ENCODE results near the gene TNS3. TPM values are rescaled to one million over a fixed set of nuclear protein-coding genes. Genes with fewer than 3 reads are reported as not detected.

Gene TNS3
- total and polyA plus RNA-seq, 4 donors, result 40.5 to 140 (median 86.7) TPM

- intact Hi-C loops (cut with DNase I), result no loop called here
- peak in 1 of 2 donors; percentile 17 for DNase-seq
- Histone ChIP-seq H3K27me3 (ENCODE audit: control insufficient read depth in 1 of 2, insufficient read depth in 2 of 2, low read length in 1 of 2) (no peaks in the 10 kb centered on the region), H3K9me3 (ENCODE audit: control insufficient read depth, low read length) (no peaks in the 10 kb centered on the region), H3K27ac (ENCODE audit: low read depth in 1 of 2, low read length in 2 of 2) (no peak overlapping the region), H3K4me1 (ENCODE audit: control insufficient read depth in 1 of 2, insufficient read depth in 2 of 2, low read length in 2 of 2) (no peaks in the 10 kb centered on the region), H3K4me3 (ENCODE audit: low read length in 2 of 2) (no peak overlapping the region), H3K36me3 (ENCODE audit: control insufficient read depth in 1 of 2, insufficient read depth in 2 of 2, low read length in 1 of 2) (peaks cover 0 to 7% of the 10 kb centered on the region in 2 donors)
- 88 to 94% methylated on average over 6 of the region's 6 CpGs for WGBS, 2 donors
- no peak for ATAC-seq (ENCODE audit: low FRiP score)
These were observed 234.0 kb downstream of the TNS3 start for GRCh38 chr7:47347816-47348385.

- Histone ChIP-seq H3K27me3 (ENCODE audit: control insufficient read depth in 1 of 2, insufficient read depth in 2 of 2, low read length in 1 of 2) (no peaks in the 10 kb centered on the region), H3K36me3 (ENCODE audit: control insufficient read depth in 1 of 2, insufficient read depth in 2 of 2, low read length in 1 of 2) (peaks cover 0 to 7% of the 10 kb centered on the region in 2 donors), H3K4me3 (ENCODE audit: low read length in 2 of 2) (no peak overlapping the region), H3K27ac (ENCODE audit: low read depth in 1 of 2, low read length in 2 of 2) (no peak overlapping the region), H3K4me1 (ENCODE audit: control insufficient read depth in 1 of 2, insufficient read depth in 2 of 2, low read length in 2 of 2) (no peaks in the 10 kb centered on the region), H3K9me3 (ENCODE audit: control insufficient read depth, low read length) (no peaks in the 10 kb centered on the region)
- WGBS, 2 donors, result 75 to 81% methylated on average over 6 of the region's 6 CpGs
- intact Hi-C loops (cut with DNase I), result no loop called here
- ATAC-seq (ENCODE audit: low FRiP score) (no peak), DNase-seq (peak in 1 of 2 donors; percentile 50)
These were observed 234.6 kb downstream of the TNS3 start for GRCh38 chr7:47347346-47347745.

- DNase-seq (peak in 1 of 2 donors; percentile 30), ATAC-seq (ENCODE audit: low FRiP score) (no peak)
- Histone ChIP-seq H3K4me1 (ENCODE audit: control insufficient read depth in 1 of 2, insufficient read depth in 2 of 2, low read length in 2 of 2) (no peaks in the 10 kb centered on the region), H3K9me3 (ENCODE audit: control insufficient read depth, low read length) (no peaks in the 10 kb centered on the region), H3K36me3 (ENCODE audit: control insufficient read depth in 1 of 2, insufficient read depth in 2 of 2, low read length in 1 of 2) (peaks cover 0 to 7% of the 10 kb centered on the region in 2 donors), H3K4me3 (ENCODE audit: low read length in 2 of 2) (no peak overlapping the region), H3K27ac (ENCODE audit: low read depth in 1 of 2, low read length in 2 of 2) (no peak overlapping the region), H3K27me3 (ENCODE audit: control insufficient read depth in 1 of 2, insufficient read depth in 2 of 2, low read length in 1 of 2) (no peaks in the 10 kb centered on the region)
- intact Hi-C loops (cut with DNase I), result no loop called here
- WGBS, 2 donors, result 92% methylated on average over 7 of the region's 7 CpGs
These were observed 235.5 kb downstream of the TNS3 start for GRCh38 chr7:47346377-47346914.

- Histone ChIP-seq H3K4me3 (ENCODE audit: low read length in 2 of 2) (no peak overlapping the region), H3K27me3 (ENCODE audit: control insufficient read depth in 1 of 2, insufficient read depth in 2 of 2, low read length in 1 of 2) (no peaks in the 10 kb centered on the region), H3K27ac (ENCODE audit: low read depth in 1 of 2, low read length in 2 of 2) (no peak overlapping the region), H3K36me3 (ENCODE audit: control insufficient read depth in 1 of 2, insufficient read depth in 2 of 2, low read length in 1 of 2) (peaks cover 0 to 7% of the 10 kb centered on the region in 2 donors), H3K4me1 (ENCODE audit: control insufficient read depth in 1 of 2, insufficient read depth in 2 of 2, low read length in 2 of 2) (no peaks in the 10 kb centered on the region), H3K9me3 (ENCODE audit: control insufficient read depth, low read length) (no peaks in the 10 kb centered on the region)
- intact Hi-C loops (cut with DNase I), result no loop called here
- ATAC-seq (ENCODE audit: low FRiP score) (no peak), DNase-seq (peak in 1 of 2 donors; percentile 63)
- 93% methylated on average over 11 of the region's 11 CpGs for WGBS, 2 donors
These were observed 236.0 kb downstream of the TNS3 start for GRCh38 chr7:47345857-47346298.

- Histone ChIP-seq H3K36me3 (ENCODE audit: control insufficient read depth in 1 of 2, insufficient read depth in 2 of 2, low read length in 1 of 2) (peaks cover 0 to 7% of the 10 kb centered on the region in 2 donors), H3K9me3 (ENCODE audit: control insufficient read depth, low read length) (no peaks in the 10 kb centered on the region), H3K4me3 (ENCODE audit: low read length in 2 of 2) (no peak overlapping the region), H3K27ac (ENCODE audit: low read depth in 1 of 2, low read length in 2 of 2) (no peak overlapping the region), H3K4me1 (ENCODE audit: control insufficient read depth in 1 of 2, insufficient read depth in 2 of 2, low read length in 2 of 2) (no peaks in the 10 kb centered on the region), H3K27me3 (ENCODE audit: control insufficient read depth in 1 of 2, insufficient read depth in 2 of 2, low read length in 1 of 2) (no peaks in the 10 kb centered on the region)
- DNase-seq (peak in 1 of 2 donors; percentile 51), ATAC-seq (ENCODE audit: low FRiP score) (no peak)
- intact Hi-C loops (cut with DNase I), result no loop called here
- 91 to 93% methylated on average over 32 of the region's 32 CpGs for WGBS, 2 donors
These were observed 237.5 kb downstream of the TNS3 start for GRCh38 chr7:47344171-47344955.

- Histone ChIP-seq H3K4me1 (ENCODE audit: control insufficient read depth in 1 of 2, insufficient read depth in 2 of 2, low read length in 2 of 2) (no peaks in the 10 kb centered on the region), H3K27me3 (ENCODE audit: control insufficient read depth in 1 of 2, insufficient read depth in 2 of 2, low read length in 1 of 2) (no peaks in the 10 kb centered on the region), H3K4me3 (ENCODE audit: low read length in 2 of 2) (no peak overlapping the region), H3K27ac (ENCODE audit: low read depth in 1 of 2, low read length in 2 of 2) (no peak overlapping the region), H3K9me3 (ENCODE audit: control insufficient read depth, low read length) (no peaks in the 10 kb centered on the region), H3K36me3 (ENCODE audit: control insufficient read depth in 1 of 2, insufficient read depth in 2 of 2, low read length in 1 of 2) (peaks cover 0 to 7% of the 10 kb centered on the region in 2 donors)
- peak in 1 of 2 donors; percentile 26 for DNase-seq
- intact Hi-C loops (cut with DNase I), result no loop called here
- 91 to 94% methylated on average over 5 of the region's 5 CpGs for WGBS, 2 donors
- no peak for ATAC-seq (ENCODE audit: low FRiP score)
These were observed 238.9 kb downstream of the TNS3 start for GRCh38 chr7:47343061-47343455.

GRCh38 chr7:47342296-47343060, 239.4 kb downstream of the TNS3 start:
- peak in 1 of 2 donors; percentile 20 for DNase-seq
- Histone ChIP-seq H3K36me3 (ENCODE audit: control insufficient read depth in 1 of 2, insufficient read depth in 2 of 2, low read length in 1 of 2) (peaks cover 0 to 7% of the 10 kb centered on the region in 2 donors), H3K4me3 (ENCODE audit: low read length in 2 of 2) (no peak overlapping the region), H3K9me3 (ENCODE audit: control insufficient read depth, low read length) (no peaks in the 10 kb centered on the region), H3K27me3 (ENCODE audit: control insufficient read depth in 1 of 2, insufficient read depth in 2 of 2, low read length in 1 of 2) (no peaks in the 10 kb centered on the region), H3K4me1 (ENCODE audit: control insufficient read depth in 1 of 2, insufficient read depth in 2 of 2, low read length in 2 of 2) (no peaks in the 10 kb centered on the region), H3K27ac (ENCODE audit: low read depth in 1 of 2, low read length in 2 of 2) (no peak overlapping the region)
- ATAC-seq (ENCODE audit: low FRiP score), result no peak
- WGBS, 2 donors, result 93 to 95% methylated on average over 5 of the region's 5 CpGs
- intact Hi-C loops (cut with DNase I), result no loop called here

- H3K4me1 ChIP-seq (ENCODE audit: control insufficient read depth in 1 of 2, insufficient read depth in 2 of 2, low read length in 2 of 2), result no peaks in the 10 kb centered on the region
- WGBS, 2 donors, result 88 to 93% methylated on average over 3 of the region's 3 CpGs
- intact Hi-C loops (cut with DNase I), result no loop called here
- H3K27ac ChIP-seq (ENCODE audit: low read depth in 1 of 2, low read length in 2 of 2), result no peak overlapping the region
- peaks cover 0 to 7% of the 10 kb centered on the region in 2 donors for H3K36me3 ChIP-seq (ENCODE audit: control insufficient read depth in 1 of 2, insufficient read depth in 2 of 2, low read length in 1 of 2)
- H3K9me3 ChIP-seq (ENCODE audit: control insufficient read depth, low read length), result no peaks in the 10 kb centered on the region
- no peak overlapping the region for H3K4me3 ChIP-seq (ENCODE audit: low read length in 2 of 2)
- DNase-seq, result no peak
- no peaks in the 10 kb centered on the region for H3K27me3 ChIP-seq (ENCODE audit: control insufficient read depth in 1 of 2, insufficient read depth in 2 of 2, low read length in 1 of 2)
- ATAC-seq (ENCODE audit: low FRiP score), result no peak
These were observed 241.4 kb downstream of the TNS3 start for GRCh38 chr7:47340517-47340916.

Data from aorta (tissue), 5 donors.